ENCODE data around the gene GEMIN2.
A peak's percentile ranks its signal among the peaks of the same experiment; 100 is the strongest.
"Not testable (repeated sequence)": the region's sequence is repeated elsewhere in the genome, so short reads cannot be mapped to it uniquely, and the experiment has no call there.

Gene GEMIN2

DNA sequence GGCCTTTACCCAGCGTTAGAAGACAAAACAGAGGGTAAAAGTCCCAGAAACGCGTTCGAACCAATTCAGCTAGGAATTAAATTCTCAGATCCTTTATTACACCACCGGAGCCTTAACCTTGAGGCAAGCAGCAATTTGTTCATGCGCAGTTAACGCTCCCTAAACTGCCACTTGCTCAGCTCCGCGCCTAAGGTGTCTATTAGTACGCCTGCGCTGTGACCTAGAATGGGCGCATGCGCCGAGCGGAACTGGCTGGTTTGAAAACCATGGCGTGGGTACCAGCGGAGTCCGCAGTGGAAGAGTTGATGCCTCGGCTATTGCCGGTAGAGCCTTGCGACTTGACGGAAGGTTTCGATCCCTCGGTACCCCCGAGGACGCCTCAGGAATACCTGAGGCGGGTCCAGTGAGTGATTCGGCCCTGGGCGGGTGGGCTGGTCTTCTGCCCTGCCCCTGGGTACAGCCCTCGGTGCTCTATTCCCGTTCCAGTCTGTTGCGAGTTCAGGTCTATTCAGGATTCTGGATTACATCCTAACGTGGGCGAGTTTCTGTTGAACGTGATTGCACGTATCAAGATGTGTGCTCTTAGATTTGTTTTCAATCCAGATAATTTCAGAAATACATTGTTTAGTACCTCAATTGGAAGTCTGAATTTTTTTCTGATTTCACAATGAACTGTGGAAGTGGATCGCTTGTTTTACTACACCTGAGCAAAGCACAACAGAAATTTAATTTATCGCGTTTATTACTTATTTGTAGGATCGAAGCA is at the start of gene GEMIN2:
Gene GEMIN2, plus strand, starts transcription at position 251 of the 766 bp plus-strand sequence. Its CDS starts 16 bp downstream, at position 267.
- DNase-seq: peak; percentile 99

DNA sequence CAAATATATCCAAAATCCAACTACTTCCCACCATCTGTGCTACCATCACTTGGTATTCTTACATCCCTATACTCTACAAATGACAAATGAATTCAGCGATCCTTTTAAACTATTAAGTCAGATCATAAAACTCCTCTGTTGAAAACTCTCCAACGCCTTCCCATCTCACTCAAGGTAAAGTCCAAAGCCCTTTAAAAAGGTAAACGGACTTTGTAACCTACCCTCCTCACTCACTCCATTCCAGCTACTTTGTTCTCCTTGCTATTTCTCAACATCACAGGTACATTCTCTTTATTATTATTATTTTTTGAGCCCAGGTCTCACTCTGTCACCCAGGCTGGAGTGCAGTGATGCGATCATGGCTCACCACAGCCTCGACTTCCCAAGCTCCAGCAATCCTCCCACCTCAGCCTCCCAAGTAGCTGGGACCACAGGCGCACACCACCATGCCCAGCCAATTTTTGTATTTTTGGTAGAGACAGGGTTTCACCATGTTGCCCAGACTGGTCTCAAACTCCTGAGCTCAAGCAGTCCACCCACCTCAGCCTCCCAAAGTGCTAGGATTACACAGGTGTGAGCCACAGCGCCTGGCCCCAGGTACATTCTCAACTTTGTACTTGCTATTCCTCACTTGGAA is 44.8 kb upstream of the GEMIN2 start:
- DNase-seq: not testable (repeated sequence)

DNA sequence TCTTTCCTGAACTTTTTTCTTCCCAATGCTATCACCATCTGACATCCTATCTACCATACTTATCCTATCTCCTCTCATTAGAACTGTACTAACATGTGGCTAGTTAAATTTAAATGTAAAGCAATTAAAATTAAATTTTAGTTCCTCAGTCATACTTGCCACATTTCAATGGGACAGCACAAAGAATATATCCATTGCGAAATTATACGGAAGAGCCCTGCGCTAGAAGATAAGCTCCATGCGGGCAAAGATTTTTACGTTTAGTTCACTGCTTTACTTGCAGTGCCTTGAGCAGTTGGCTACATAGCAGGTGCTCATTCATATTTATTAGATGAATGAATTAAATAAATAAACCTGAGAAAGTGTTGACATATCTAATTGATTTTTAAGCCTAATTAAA is 44.2 kb upstream of the GEMIN2 start:
- DNase-seq: no peak

DNA sequence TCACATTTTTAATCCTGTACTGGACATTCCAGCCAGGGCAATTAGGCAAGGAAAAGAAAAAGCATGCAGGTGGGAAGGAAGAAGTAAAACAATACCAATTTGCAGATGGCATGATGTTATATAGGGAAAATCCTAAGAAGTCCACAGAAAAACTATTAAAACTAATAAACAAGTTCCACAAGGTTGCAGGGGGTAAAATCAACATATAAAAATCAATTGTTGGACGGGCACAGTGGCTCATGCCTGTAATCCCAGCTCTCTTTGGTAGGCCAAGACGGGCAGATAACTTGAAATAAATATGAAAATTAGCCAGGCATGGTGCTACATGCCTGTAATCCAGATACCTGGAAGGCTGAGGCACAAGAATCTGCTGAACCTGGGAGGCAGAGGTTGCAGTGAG is 43.0 kb upstream of the GEMIN2 start:
- no peak for DNase-seq

DNA sequence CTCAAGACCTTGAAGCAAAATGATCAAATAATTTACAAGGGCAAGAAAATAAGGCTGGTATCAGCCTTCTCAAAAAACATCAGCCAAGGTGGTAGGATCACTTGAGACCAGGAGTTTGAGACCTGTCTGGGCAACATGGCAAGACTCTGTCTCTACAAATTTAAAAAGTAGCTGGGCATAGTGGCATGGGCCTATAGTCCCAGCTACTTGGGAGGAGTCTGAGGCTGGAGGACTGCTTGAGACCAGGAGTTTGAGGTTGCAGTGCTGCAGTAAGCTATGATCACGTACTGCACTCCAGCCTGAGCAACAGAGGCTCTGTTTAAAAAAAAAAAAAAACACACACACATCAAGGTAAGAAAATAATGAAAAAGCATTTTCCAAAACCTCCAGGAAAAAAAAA is 33.2 kb upstream of the GEMIN2 start:
- no peak for DNase-seq

GRCh38 chr14:39083127-39083526 is 31.0 kb upstream of the GEMIN2 start:
- DNase-seq: no peak

GRCh38 chr14:39085933-39086332 is 28.2 kb upstream of the GEMIN2 start:
- no peak for DNase-seq

DNA sequence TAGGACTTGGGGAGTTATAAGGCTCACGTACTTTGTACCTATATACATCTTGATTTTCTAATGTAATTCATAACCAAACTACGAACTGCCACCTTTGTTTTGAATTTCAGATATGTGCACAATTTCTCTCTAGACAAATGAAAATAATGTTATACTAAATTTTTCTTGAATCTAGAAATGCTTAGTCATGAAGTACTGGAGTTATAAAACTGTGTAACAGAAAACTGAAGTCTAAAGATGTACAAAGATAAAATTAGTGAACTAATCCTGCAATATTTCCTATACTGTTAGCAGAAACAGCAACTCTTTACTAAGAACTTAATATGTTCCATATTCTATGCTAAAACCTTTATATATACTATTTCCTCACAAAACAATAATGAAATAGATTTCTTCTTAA is 26.6 kb upstream of the GEMIN2 start:
- no peak for DNase-seq

- no peak for DNase-seq
Measured at GRCh38 chr14:39090548-39091111, 23.5 kb upstream of the GEMIN2 start.

GRCh38 chr14:39091716-39092115 is 22.4 kb upstream of the GEMIN2 start:
- no peak for DNase-seq

- DNase-seq: no peak
Measured at GRCh38 chr14:39094515-39094914, 19.6 kb upstream of the GEMIN2 start.

DNA sequence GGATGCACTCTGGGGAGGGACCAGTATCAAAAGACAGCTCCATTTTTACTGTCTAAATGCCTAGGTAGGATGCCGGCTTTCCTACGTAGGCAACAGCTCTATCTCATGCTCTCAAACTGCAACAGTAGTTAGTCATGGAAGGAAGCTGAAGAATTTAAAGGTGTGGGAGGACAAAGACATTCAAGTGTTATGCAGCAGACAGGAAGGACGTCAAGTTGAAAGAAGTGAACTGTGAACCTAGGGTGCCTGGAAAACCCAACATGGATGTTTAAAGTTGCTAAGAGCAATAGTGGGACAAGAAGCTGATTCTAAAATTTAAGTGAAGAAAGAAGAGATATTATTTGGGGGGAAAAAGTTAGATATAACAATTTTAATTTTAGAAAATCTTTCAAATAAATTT is 17.0 kb upstream of the GEMIN2 start:
- no peak for DNase-seq

- DNase-seq: not testable (repeated sequence)
Measured at GRCh38 chr14:39099215-39099614, 14.9 kb upstream of the GEMIN2 start.

DNA sequence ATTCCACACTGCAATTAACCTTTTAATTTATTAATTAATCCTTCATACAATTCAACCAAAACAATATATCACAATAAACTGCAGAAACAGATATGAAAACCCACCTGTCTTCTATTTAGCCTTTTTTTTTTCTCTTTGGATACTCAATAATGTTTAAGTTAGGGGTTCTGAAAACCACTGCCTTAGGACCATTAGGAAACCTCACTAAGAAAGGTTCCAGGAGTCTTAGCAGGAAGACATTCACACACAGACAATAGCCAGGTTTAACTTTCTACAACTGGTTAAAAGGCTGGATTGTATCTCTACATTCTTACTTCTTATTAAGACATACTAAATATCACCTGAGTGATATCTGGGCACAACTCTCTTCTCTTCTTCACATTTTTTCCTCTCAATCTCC is 14.4 kb upstream of the GEMIN2 start:
- DNase-seq: no peak

- peak; percentile 60 for DNase-seq
Measured at GRCh38 chr14:39102265-39102968, 11.7 kb upstream of the GEMIN2 start.

DNA sequence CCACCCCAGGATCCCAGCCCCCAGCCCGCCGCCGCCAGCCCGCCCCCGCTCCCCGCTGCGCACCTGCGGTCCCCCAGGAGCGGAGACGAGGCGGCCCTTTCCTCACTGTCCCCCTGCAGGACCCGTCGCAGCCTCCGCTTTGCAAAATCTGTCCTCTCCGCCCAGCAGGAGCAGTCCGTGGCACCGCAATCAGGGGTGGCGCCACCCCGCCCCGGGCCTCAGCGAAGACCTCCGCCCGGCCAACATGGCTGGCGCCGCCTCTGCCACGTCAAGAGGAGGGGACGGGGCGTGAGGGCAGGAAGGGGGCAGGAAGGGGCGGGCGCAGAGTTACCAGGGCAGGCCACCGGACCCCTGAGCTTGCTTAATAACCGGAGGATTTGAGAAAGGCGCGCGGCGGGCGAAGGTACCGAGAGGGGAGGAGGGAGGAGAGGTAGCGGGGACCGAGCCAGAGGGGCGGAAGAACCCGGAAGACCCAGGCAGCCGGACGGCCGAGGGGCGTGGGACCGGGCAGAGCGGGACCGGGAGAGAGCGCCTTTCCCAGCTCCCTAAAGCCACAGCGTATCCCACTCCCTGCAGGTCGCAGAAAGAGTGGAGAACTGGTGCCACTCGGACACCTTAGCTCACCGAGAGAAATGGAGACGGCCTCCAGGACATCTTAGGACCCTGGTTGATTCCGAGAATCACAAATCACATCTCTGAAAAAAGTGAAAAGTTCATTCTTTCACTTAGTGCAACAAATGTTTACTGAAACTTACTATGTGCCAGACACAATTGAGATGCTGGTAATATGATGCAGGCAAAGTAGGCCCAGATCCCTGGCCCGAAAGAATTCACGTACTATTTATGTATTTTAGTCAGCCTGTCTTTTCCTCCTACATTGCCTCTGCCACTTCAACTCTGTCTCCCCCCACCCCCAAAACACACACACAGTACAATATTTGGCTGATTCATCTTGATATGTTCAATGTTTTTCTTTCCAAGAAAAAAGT is 10.9 kb upstream of the GEMIN2 start, which contains the start of gene SEC23A:
Gene SEC23A, minus strand, starts transcription at position 267 of the 989 bp plus-strand sequence. CDS start 7,117 bp downstream, outside the sequence.
- peak; percentile 94 for DNase-seq

DNA sequence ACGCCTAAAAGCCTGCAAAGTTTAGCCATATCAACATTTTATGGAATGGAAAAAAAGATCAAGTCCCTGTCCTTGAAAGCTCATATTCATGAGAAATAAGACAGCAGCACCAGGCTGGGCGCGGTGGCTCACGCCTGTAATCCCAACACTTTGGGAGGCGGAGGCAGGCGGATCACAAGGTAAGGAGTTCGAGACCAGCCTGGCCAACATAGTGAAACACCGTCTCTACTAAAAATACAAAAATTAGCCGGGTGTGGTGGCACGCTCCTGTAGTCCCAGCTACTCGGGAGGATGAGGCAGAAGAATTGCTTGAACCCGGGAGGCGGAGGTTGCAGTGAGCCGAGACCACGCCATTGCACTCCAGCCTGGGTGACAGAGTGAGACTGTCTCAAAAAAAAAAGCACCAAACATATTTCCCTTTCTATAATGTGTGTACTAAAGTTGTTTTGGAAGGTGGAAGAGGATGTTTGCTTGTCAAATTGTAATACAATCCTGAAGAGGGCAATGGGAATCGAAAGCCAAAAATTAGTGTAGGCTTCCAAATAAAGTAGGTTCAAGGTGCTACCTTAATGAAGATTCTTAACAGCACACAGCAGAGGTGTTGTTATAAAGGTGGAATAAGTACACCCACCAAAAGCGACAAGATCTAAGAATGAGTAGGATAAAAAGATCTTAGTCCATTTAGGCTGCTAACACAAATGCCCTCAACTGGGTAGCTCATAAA is 9.9 kb upstream of the GEMIN2 start:
- DNase-seq: not testable (repeated sequence)

DNA sequence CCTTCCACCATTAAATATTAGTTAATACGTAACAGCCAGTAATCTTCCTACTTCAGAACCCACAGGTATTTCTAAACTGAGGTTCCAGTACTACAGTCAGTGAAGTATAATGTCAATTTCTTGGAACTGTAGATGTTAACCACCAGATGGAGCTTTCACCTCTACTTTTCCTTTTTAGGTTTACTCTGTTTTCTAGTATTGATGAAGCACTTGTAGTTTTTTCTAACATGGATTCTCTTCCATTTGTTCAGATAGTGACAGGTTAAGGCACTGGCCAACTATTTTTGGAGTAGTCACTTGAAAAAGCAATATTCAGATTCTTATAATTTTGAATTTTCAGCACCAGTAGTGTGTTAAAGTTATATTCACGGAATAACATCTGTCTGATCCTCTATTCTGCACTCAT is 6.5 kb upstream of the GEMIN2 start:
- peak; percentile 57 for DNase-seq

GRCh38 chr14:39108791-39109190 is 5.3 kb upstream of the GEMIN2 start:
- no peak for DNase-seq

- DNase-seq: peak; percentile 61
Measured at GRCh38 chr14:39109893-39110715, 4.0 kb upstream of the GEMIN2 start.

- no peak for DNase-seq
Measured at GRCh38 chr14:39113685-39114072, 444 bp upstream of the GEMIN2 start.

Data from NCI-H69 (cell line).